GM23248 (cell line): ENCODE data around the gene NTPCR.

Experiments used
- EZH2 ChIP-seq: fragments of 200-600 bp; sonication (generic); IDR thresholded peaks from 2 replicates; pipeline ENCODE4 v1.6.1; 2018; ENCODE audit warnings: antibody characterized with exemption, mild to moderate bottlenecking; ENCODE audit not compliant: insufficient read depth, poor library complexity, severe bottlenecking
- EZH2phosphoT487 ChIP-seq: fragments of 200-600 bp; sonication (generic); IDR thresholded peaks from 2 replicates; pipeline ENCODE4 v1.6.1; 2018; ENCODE audit warnings: antibody characterized with exemption, moderate library complexity, mild to moderate bottlenecking, low read depth; ENCODE audit not compliant: insufficient read depth

DNA sequence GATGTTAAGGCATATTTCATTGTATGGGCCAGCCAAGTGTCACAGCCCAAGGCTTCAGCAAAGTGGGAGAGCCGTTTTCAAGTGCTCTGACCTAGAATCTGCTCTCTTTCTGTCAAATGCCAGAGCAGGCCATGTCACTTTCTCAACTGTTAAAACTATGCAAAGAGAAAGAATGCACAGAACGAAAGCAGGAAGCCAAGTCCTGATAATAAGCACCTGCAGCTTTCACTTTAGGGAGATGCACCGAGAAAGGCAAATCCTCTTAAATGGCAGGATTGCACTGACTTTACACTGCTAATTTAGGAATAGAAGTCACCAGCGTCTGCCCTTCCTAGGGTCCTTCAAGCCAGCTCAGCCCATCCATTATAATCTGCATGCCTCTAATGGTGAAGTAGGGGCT is 49.2 kb upstream of the NTPCR start:
- TF ChIP-seq EZH2, result no peak
- no peak for TF ChIP-seq EZH2phosphoT487
